Globus pallidus (tissue), 1 donor: ENCODE measurements around the gene FOXL2.
"Not testable (repeated sequence)": the region's sequence is repeated elsewhere in the genome, so short reads cannot be mapped to it uniquely, and the experiment has no call there.

ENCODE experiments used
- DNase-seq: peaks from one replicate; pipeline ENCODE4 v3.0.0-alpha.2; 2015; ENCODE audit warnings: low spot score

FOXL2 gene

GRCh38 chr3:138933068-138933668 lies 13.8 kb downstream of the FOXL2 start:
- DNase-seq = no peak

- no peak for DNase-seq
Measured at GRCh38 chr3:138928727-138929372, 18.1 kb downstream of the FOXL2 start.

DNA sequence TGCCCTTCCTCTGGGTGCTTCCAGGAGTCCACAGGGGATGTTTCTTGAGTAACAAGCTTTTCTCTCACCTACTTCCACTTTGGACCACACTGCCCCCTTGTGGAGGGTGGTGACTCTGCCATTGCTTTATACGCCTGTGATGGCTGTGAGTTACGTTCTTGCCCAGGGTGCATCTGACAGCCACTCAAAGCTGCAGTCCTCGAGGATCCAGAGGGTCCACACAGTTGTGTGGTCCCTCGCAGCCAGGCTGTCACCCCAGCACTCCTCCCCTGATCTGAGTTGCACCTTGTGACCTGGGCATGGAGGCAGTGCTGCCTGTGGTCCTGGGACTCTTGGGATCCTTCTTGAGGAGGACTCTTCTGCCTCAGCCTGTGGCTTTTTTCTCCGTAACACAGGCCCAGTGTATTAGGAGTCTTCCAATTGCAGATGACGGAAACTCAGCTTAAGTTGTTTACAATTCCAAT lies 23.4 kb downstream of the FOXL2 start:
- peak; percentile 57 for DNase-seq

GRCh38 chr3:138922400-138922799 lies 24.5 kb downstream of the FOXL2 start:
- DNase-seq = not testable (repeated sequence)

DNA sequence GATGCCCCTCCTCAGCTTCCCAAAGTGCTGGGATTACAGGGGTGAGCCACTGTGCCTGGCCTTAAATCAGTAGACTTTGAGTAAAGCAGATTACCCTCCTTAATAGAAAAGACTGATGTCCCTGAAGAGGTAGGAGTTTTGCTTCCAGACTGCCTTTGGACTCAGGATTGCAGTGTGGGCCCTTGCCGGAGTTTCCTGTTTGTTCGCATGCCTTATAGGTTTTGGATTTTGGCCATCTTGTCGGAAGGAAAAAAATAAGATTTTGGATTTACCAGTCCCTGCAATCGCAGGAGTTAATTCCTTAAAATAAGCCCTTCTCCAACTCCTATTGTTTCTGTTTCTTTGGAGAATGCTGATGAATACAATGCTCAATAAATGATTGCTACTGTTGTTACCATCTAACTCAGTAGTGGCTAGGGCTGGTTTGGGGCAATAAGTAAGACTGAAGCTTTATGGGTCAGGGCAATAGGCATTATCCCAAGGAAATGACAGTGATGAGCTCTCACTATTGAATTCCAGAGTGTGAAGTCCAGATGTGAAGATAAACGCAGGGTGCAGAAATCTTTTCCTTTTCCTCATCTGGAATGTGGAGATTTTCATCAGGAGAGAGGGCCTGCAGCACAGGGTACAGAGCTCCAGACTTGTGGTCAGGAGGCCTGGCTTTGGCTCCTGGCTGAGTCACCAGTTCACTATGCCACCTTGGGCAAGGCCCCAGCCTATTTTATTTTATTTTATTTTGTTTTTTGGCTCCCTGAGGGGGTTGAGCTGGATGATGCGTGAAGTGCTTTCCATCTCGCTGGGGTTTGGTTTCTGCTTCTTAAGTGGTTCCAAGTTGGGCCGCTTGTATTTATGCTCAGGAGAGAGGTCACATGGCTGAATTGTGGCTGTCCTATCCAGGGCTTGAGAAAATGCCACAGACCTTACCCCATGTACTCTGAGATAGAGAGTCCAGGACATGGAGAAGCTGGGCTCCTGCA lies 25.3 kb downstream of the FOXL2 start:
- DNase-seq = no peak

GRCh38 chr3:138919325-138919724 lies 27.6 kb downstream of the FOXL2 start:
- DNase-seq = no peak

DNA sequence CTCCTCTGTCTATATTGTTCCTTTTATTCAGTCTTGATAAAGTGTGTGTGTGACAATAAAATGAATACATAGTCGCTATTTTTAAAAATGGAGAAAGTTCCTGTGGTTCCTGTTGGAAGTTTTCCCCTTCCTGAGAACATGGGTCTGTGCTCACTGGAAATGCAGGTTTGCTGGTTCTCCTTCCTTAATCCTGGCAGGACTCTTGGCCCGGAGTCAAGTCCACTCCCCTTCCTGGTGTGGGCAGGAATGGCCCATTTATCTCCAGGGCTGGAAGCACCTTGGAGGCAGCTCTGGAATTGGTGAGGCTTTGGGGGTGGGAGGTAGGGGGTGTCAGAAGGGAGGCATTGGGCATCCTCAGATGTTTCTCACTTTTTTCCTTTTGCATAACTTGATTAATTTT lies 30.1 kb downstream of the FOXL2 start:
- no peak for DNase-seq

GRCh38 chr3:138915503-138916498 lies 31.1 kb downstream of the FOXL2 start:
- DNase-seq = peak; percentile 82

GRCh38 chr3:138914870-138915502 lies 32.0 kb downstream of the FOXL2 start:
- no peak for DNase-seq

DNA sequence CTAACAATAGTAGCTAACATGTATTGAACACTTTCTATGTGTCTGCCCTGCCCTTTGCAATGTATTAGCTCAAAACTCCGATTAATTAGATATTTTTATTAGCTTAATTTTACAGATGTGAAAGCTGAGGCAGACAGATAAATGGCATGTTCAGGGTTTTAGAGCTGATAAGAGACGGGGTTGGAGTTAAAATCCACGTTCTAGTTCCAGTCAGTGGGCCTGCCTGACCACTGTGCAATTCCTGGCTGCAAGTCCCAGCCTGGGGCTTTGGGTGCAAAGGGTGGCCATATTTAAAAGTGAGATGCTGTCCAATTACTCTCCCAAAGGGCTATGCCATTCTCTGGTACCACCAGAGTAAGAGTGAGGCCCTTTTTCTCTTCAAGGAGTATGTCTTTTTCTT lies 33.2 kb downstream of the FOXL2 start:
- no peak for DNase-seq

DNA sequence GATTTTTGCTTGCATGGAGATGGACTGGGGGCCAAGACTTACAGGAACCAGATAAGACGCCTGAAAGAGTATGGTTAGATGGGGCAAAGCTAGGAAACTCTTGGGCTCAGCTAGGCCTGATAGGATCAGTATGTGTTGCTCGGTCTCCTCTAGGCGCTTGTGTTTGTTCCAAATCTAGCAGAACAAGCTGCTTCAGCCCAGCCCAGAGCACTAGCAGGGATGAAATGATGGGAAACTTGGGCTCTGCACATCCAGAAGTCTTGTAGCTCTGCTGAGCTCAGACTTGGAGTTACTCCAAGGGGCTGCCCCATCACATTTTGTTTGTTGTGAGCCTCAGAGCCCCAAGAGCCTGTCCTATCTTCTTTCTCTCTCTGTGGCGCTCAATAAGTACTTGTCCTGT lies 34.7 kb downstream of the FOXL2 start:
- no peak for DNase-seq

DNA sequence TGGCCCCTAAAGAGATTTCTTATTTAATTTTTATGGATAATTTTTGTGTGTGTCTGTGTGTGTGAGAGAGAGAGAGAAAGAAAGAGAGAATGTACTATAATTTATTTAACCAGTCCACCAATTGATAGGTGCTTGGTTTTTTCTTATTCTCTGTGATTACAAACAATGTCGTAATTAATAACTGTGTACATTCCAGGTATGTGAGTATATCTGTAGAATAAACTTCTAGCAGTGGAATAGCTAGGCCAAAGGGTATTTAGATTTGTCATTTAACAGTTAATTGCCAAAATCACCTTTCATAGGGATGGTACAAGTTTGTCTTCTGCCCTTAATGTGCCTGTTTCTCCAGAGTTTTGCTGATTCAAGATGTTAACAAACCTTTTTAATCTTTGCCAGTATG lies 35.3 kb downstream of the FOXL2 start:
- no peak for DNase-seq

DNA sequence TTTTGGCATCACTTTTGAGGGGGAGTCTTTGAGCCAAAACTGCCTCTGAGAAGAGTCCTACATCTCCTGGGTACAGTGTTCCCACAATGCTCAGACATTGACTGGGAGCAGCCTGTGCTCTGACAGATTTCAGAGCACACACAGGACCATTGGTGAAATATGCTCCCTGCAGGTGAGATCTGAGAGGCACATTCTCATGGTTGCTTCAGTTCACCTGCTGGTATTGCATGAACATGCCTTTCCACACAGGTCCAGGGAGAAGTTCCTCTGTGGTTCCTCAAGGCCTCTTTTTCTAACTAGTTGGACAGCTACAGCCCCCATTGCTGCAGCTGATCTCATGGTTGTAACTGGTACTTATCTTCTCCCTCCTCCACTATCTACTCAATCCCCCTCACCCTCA lies 37.0 kb downstream of the FOXL2 start:
- no peak for DNase-seq

GRCh38 chr3:138908846-138909245 lies 38.1 kb downstream of the FOXL2 start:
- DNase-seq = no peak

- DNase-seq = no peak
Measured at GRCh38 chr3:138907539-138907938, 39.4 kb downstream of the FOXL2 start.

- no peak for DNase-seq
Measured at GRCh38 chr3:138902171-138902570, 44.8 kb downstream of the FOXL2 start.

DNA sequence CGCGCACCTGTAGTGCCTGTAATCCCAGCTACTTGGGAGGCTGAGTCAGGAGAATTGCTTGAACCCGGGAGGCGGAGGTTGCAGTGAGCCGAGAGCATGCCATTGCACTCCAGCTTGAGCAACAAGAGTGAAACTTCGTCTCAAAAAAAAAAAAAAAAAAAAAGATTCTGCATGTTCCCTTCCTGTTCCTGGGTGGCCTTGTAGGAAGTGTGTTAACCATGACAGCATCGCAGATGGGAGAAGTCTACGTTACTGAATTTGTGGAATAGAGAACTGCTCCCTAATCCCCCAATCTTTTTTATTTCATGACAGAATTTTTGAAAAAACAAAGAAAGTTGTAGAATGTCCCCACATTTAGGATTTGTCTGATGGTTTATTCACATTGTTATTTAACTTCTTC lies 45.4 kb downstream of the FOXL2 start:
- DNase-seq = no peak

DNA sequence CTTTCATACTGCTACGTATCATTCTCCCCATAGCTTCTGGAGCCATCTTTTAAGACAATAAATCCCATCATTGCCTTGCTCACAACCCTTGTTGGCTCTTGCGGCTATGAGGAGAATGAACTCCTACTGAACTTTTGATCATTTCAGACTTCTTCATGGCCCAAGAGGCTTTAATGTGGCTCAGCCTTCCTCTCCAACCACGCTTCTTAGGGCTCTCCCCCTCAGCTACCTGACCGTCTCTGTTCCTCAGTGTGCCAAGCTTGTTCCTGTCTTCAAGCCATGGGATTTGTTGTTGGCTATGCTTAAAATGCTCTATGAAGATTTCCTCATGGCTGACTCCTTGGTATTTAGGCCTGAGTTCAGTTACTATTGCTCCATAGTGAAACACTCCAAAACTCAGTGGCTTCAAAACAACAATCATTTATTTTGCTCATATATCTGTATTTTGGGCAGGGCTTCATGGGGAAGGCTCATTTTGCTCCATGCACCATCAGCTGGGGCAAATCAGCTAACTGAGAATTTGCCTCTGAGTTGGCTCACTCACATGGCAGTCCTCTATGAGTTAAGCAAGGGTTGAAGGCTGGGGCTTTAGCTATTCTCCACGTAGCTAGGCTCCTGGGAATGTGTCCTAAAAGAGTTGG lies 47.5 kb downstream of the FOXL2 start:
- DNase-seq = no peak

- no peak for DNase-seq
Measured at GRCh38 chr3:138898708-138899107, 48.2 kb downstream of the FOXL2 start.

DNA sequence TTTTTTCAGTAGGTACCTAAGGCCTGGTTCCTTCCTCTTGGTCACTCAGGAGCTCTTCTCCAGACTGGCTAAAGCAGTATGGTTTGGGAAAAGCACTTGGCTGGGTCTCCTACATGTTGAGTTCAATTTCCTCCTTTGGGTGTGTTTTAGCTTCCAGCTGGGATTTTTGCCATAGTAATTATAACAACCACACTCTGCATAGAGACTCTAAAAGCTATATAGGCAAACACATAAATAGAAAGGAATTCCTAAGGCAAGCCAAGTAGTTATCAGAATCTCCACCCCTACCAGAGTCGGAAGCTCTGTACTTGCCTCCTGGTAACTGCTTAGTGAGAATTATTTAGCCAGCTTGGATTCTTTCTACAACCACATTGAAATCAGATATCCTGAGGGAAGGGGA lies 48.6 kb downstream of the FOXL2 start:
- DNase-seq = no peak
